ENCODE measurements around the gene TSKU. TPM values are rescaled to one million over a fixed set of nuclear protein-coding genes. Genes with fewer than 3 reads are reported as not detected.

The TSKU gene
- total and polyA plus RNA-seq, 2 donors (not counting 1 experiment from before 2014, with no cell fraction given): 5.0 to 10.6 TPM

- no peaks in the 10 kb centered on the region for H3K36me3 ChIP-seq (ENCODE audit: control insufficient read depth, insufficient read depth, low read length)
- no peaks in the 10 kb centered on the region for H3K27me3 ChIP-seq (ENCODE audit: control insufficient read depth, insufficient read depth, low read length)
- H3K79me2 ChIP-seq (ENCODE audit: control insufficient read depth, insufficient read depth, low read length): no peaks in the 10 kb centered on the region
- H3K27ac ChIP-seq (ENCODE audit: insufficient read depth, low read length): no peak overlapping the region
- H3K9me3 ChIP-seq (ENCODE audit: control insufficient read depth, insufficient read depth, low read depth, low read length): no peaks in the 10 kb centered on the region
- H3K4me2 ChIP-seq (ENCODE audit: extremely low read depth, insufficient read depth, low read length): peak overlapping the region; percentile 77
- H3K9ac ChIP-seq (ENCODE audit: insufficient read depth, low read length): no peak overlapping the region
- H2AFZ ChIP-seq (ENCODE audit: low read length): no peak overlapping the region
- TF ChIP-seq EZH2 (IDR thresholded peaks at IDR 0.05; ENCODE audit: low read length, missing control alignments): no peak
- TF ChIP-seq CTCF (conservative IDR thresholded peaks at IDR 0.05 in 1 of 2, IDR thresholded peaks at IDR 0.05 in 1 of 2; ENCODE audit: low read depth in 1 of 2, low read length in 2 of 2): no peak
- no peak for DNase-seq (ENCODE audit: low read depth in 2 of 2)
- no peak overlapping the region for H3K4me3 ChIP-seq (replicated peaks in 1 of 4; ENCODE audit: control extremely low read depth in 1 of 4, insufficient read depth in 1 of 4, low read depth in 3 of 4, low read length in 4 of 4)
- H4K20me1 ChIP-seq (ENCODE audit: control insufficient read depth, extremely low read depth, insufficient read depth, low read length): no peaks in the 10 kb centered on the region
- H3K4me1 ChIP-seq (ENCODE audit: control insufficient read depth, extremely low read depth, insufficient read depth, low read length): peaks cover 8% of the 10 kb centered on the region
Measured at GRCh38 chr11:76798671-76799065, 15.5 kb downstream of the TSKU start.

- Histone ChIP-seq H3K79me2 (ENCODE audit: control insufficient read depth, insufficient read depth, low read length) (no peaks in the 10 kb centered on the region), H2AFZ (ENCODE audit: low read length) (no peak overlapping the region)
Measured at GRCh38 chr11:76799066-76799804, 16.1 kb downstream of the TSKU start.

More at GRCh38 chr11:76799066-76799804, 16.1 kb downstream of the TSKU start:
- H3K9ac ChIP-seq (ENCODE audit: insufficient read depth, low read length): no peak overlapping the region
- TF ChIP-seq EZH2 (IDR thresholded peaks at IDR 0.05; ENCODE audit: low read length, missing control alignments): no peak
- peak; percentile 62 to 84 for TF ChIP-seq CTCF (conservative IDR thresholded peaks at IDR 0.05 in 1 of 2, IDR thresholded peaks at IDR 0.05 in 1 of 2; ENCODE audit: low read depth in 1 of 2, low read length in 2 of 2)
- H4K20me1 ChIP-seq (ENCODE audit: control insufficient read depth, extremely low read depth, insufficient read depth, low read length): no peaks in the 10 kb centered on the region
- peak overlapping the region; percentile 79 for H3K4me2 ChIP-seq (ENCODE audit: extremely low read depth, insufficient read depth, low read length)
- peak overlapping the region in 3 of 4 experiments; percentile 16 to 41 (median 19) for H3K4me3 ChIP-seq (replicated peaks in 1 of 4; ENCODE audit: control extremely low read depth in 1 of 4, insufficient read depth in 1 of 4, low read depth in 3 of 4, low read length in 4 of 4)
- peaks cover 8% of the 10 kb centered on the region for H3K4me1 ChIP-seq (ENCODE audit: control insufficient read depth, extremely low read depth, insufficient read depth, low read length)
- DNase-seq (ENCODE audit: low read depth in 2 of 2): peak; percentile 61 to 81
- H3K27ac ChIP-seq (ENCODE audit: insufficient read depth, low read length): no peak overlapping the region
- H3K27me3 ChIP-seq (ENCODE audit: control insufficient read depth, insufficient read depth, low read length): no peaks in the 10 kb centered on the region
- no peaks in the 10 kb centered on the region for H3K9me3 ChIP-seq (ENCODE audit: control insufficient read depth, insufficient read depth, low read depth, low read length)
- H3K36me3 ChIP-seq (ENCODE audit: control insufficient read depth, insufficient read depth, low read length): no peaks in the 10 kb centered on the region
